H1 (cell line): ENCODE measurements around the gene CDK2. TPM values are rescaled to one million over a fixed set of nuclear protein-coding genes. Genes with fewer than 3 reads are reported as not detected.

Experiments
- CEBPB ChIP-seq: IDR thresholded peaks from 2 replicates; pipeline ENCODE4 v1.6.1; 2012; ENCODE audit warnings: low read depth, low read length
- CHD7 ChIP-seq: fragments of 300-600 bp; sonication (generic); IDR thresholded peaks from 2 replicates; pipeline ENCODE4 v1.7.1; 2012; ENCODE audit warnings: low read length, moderate library complexity, mild to moderate bottlenecking, inconsistent platforms; ENCODE audit not compliant: insufficient replicate concordance
- EP300 ChIP-seq, 2 experiments: IDR thresholded peaks; 1 replicate in 1 of 2; 2 replicates in 1 of 2; pipeline ENCODE4 v1.6.1; 2011 to 2012; ENCODE audit warnings: low read depth in 2 of 2, low read length in 2 of 2, mild to moderate bottlenecking in 2 of 2, borderline replicate concordance in 1 of 2, inconsistent platforms in 1 of 2, moderate library complexity in 1 of 2
- EZH2 ChIP-seq: fragments of 200-600 bp; sonication (generic); IDR thresholded peaks from 2 replicates; pipeline ENCODE4 v1.7.1; 2012; ENCODE audit warnings: low read depth, mild to moderate bottlenecking, moderate library complexity, low read length, inconsistent platforms; ENCODE audit not compliant: severe bottlenecking
- GABPA ChIP-seq: IDR thresholded peaks from 2 replicates; pipeline ENCODE4 v1.6.1; 2011; ENCODE audit warnings: mild to moderate bottlenecking, low read length, moderate library complexity, borderline replicate concordance; ENCODE audit not compliant: insufficient read depth
- RFX5 ChIP-seq: IDR thresholded peaks from 2 replicates; pipeline ENCODE4 v1.6.1; 2011; ENCODE audit warnings: low read depth, low read length, improper control_type of control experiment, borderline replicate concordance
- RNF2 ChIP-seq: fragments of 200-900, 300-1000 bp; sonication (generic); IDR thresholded peaks from 2 replicates; pipeline ENCODE4 v1.7.1; 2016; ENCODE audit warnings: borderline replicate concordance, low read depth, mild to moderate bottlenecking, antibody characterized with exemption, low read length; ENCODE audit not compliant: poor library complexity, severe bottlenecking; ENCODE audit errors: missing control alignments
- RXRA ChIP-seq: IDR thresholded peaks from 2 replicates; pipeline ENCODE4 v1.6.1; 2011; ENCODE audit warnings: low read depth, mild to moderate bottlenecking, low read length, moderate library complexity; ENCODE audit not compliant: insufficient read depth
- SP2 ChIP-seq: IDR thresholded peaks from 2 replicates; pipeline ENCODE4 v1.6.1; 2012; ENCODE audit warnings: mild to moderate bottlenecking, low read length, inconsistent platforms
- ZNF274 ChIP-seq: IDR thresholded peaks from 2 replicates; pipeline ENCODE4 v1.7.0; 2012; ENCODE audit warnings: low read length, borderline replicate concordance; ENCODE audit errors: extremely low read depth
- polyA plus RNA-seq, 7 experiments: library from polyadenylated mRNA; depleted of rRNA in 3 of 7; stranded (reverse) in 5 of 7; unstranded in 2 of 7; fragments of >200 nt in 5 of 7; fragments of 200-250 nt in 2 of 7; gene quantifications; 1 replicate in 5 of 7; 2 replicates in 1 of 7; 4 replicates in 1 of 7; pipeline versions ENCODE4 v1.2.1 to v1.2.3, GENCODE V29; 2011 to 2013; ENCODE audit warnings: missing spikeins in 2 of 7, mixed read lengths in 2 of 7
- total RNA-seq: library from RNA; stranded (reverse); fragmentation: NEBNext Ultra II Directional; extraction: Animal tissue kit (Norgen Biotek cat#: 25700); gene quantifications from 2 replicates; pipeline ENCODE4 v1.2.1, GENCODE V29; 2021

The CDK2 gene
- total and polyA plus RNA-seq, 2 of the 8 experiments (the other 6 are each of a cell fraction or from before 2014, with no cell fraction given), result 39.4 to 42.5 TPM

- TF ChIP-seq CHD7 (no peak), RNF2 (no peak), RFX5 (no peak), CEBPB (no peak), EP300 (IDR thresholded peaks at IDR 0.05; ENCODE audit: borderline replicate concordance in 1 of 2, low read depth in 2 of 2, low read length in 2 of 2) (no peak), ZNF274 (no peak), EZH2 (no peak), SP2 (no peak), RXRA (no peak), GABPA (0 out of 2 replicates have a peak, but pooled peaks have one; percentile 46)
Measured at GRCh38 chr12:55940065-55940732, 26.4 kb upstream of the CDK2 start (continued).
